GM19395 (cell line): Measurements from ENCODE around the gene TSPAN18.

Experiments used
- ATAC-seq: cut with Tn5 transposase; IDR thresholded peaks from one replicate; pipeline ENCODE4 v1.9.1; 2021; ENCODE audit warnings: mild to moderate bottlenecking, moderate library complexity; ENCODE audit not compliant: unreplicated experiment

TSPAN18 gene

DNA sequence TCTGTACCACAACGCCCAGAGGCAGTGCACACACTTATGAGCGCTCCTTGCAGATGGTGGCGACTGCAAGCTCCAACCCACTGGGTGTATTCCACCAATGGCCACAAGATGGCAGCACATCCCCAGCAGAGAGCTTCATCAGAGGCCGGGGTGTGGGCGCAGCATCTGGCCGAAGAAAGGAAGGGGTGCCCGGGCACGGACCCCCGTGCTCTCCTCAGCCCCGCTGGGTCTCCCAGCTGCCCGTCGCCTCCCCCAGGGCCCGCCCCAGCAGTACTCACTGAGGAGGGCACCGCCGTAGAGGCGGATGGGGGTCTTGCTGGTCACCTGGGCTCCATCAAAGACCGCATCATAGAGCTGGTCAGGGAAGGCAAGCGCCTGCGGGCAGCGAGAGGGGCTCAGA, 209.8 kb downstream of the TSPAN18 start:
- peak; percentile 68 for ATAC-seq

DNA sequence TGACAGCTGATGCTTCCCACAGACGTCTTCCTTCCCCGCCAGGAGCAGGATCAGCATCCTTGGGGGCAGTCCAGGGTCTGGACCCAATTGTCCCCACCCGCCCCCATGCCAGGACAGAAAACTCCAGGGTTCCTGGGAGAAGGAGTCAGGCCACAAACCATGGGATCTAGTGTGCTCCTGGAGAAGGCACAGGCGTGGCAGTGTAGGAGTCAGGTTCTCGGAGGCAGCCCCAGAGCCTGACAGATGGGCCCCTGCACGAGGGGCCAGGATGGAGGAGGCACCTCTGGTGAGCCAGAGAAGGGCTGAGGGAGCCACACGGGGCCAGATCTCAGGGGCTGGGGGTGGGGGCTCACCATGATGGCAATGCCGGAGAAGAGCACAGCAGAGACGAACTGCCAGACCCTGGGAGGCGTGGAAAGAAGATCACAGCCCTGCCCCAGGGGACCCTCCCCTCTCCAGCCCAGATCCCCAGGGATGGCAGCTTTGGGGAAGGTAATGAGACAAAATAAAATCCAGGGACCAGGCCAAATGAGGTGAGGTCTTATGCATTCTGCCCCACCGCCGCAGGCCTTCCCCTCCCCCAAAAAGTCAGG, 210.3 kb downstream of the TSPAN18 start:
- no peak for ATAC-seq

DNA sequence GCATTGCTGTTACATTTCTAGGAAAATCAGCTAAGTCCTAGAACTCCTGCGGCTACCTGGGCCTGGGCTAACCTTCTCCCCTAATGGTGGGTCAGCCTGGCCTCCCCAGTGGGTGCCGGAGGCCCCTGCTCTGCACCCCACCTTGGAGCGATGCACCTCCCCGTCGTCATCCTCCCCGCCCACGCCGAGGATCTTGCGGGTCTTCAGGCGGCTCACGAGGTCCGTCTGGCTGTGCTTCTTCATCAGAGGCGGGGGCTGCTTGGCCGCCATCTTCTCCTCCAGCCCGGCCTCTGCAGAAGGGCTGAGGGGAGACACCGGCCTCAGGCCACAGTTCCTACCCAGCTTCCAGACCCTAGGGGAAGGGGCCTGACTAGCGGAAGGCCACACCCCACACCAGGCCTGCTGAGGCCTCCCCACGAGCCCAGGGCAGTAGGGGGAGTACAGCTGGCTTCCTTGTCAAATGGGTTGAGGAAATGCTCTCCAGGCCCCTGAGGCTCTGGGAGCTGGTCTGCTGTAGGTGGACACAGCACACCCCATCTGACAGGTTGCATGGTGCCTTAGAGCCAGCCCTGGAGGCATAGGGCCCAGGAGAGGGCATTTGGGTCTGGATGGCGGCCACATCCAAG, 211.4 kb downstream of the TSPAN18 start:
- no peak for ATAC-seq

DNA sequence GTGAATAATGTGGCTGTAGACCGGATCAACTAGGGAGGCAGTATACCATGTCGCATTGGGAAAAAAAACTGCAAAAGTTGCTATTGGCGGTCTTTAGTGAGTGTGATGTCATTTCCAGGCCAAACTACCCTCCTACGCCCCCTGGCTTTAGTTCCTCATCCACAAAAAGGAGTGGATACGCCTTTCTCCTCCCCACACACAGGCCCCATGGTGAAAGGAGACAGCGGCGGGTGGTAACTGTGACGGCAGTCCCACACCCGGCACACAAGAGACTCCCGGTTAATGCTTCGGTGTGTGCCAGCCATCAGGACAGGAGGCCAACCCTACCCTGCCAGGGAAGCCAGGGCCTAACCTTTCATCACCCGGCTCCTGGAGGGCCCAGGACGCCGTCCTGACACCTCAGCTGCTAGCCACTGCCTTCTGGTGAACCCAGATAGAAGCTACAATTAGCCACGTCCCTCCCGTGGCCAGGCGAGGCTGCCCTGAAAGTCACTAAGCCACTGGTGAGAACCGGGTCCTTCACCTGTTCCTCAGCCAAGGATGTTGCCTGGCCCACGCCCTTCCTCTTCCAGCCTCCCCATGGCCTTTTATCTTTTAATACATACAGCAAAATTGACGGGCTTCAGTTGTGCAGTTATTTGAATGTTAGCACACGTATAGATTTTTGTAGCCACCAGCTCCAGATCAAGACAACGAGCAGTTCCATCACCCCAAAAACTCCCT, 213.1 kb downstream of the TSPAN18 start:
- ATAC-seq = no peak

DNA sequence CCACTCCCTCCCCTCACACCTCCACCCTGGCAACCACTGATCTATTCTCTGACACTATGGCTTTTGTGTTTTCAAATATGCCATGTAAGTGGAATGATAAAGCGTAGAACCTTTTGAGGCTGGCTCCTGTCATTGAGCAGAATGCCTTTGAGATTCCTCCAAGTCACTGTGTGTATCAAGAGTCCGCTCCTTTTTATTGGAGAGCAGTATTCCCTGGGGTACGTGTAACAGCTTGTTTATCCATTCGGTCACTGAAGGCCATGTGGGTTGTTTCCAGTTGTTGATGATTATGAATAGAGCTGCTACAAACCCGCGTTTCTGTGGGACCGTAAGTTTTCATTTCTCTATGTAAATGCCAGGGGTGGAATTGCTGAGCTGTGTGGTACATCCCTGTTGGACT, 213.6 kb downstream of the TSPAN18 start:
- ATAC-seq = no peak

DNA sequence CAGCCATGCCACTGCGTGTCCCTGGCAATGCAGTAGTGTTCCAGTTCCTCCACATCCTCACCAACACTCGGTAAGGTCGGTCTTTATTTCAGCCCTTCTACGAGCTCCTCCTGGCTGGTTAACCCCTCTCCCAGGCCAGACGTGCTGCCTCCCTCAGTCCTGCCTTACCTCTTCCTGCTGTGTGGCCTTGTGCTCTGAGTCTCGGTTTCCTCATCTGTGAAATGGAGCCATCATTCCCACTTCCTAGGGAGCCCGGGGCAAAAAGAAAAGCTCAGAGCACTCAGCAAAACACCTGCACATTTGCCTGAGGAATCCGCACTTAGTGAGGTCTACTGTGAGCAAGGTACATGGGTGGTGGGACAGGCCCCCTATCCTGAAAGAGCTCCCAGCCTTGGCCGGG, 214.1 kb downstream of the TSPAN18 start:
- no peak for ATAC-seq

DNA sequence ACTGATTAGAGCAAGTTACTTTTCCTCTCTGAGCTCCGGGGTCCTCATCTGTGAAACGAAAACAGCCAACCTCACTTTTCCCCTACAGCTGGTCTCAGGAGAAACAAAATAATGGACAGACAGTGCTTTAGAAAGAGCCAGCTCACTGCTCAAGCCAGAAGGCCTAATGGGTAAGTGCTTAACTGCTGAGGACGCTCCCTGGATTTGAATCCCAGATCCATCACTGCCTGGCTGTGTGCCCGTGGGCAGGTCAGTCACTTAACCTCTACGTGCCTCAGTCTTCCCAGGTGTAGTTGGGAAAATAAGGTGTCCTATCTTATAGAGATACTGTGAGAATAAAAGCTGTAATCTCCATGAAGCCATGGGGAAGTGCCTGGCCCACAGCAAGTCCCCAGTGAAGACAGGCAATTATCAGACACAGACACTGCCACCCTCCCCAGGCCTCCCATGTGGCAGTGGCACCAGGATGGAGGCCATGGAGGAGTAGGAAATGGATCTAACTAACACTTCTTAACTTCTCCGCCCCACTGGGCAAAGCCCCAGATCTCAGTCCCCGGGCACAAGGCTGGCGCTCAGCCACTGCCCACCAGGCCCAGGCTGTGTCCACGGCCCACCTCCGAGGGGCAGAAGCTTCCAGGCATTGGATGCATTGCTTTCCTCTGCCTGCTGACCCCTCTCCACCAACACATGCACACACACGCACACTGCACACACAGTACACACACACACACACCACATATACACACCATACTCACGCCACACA, 214.7 kb downstream of the TSPAN18 start:
- no peak for ATAC-seq

DNA sequence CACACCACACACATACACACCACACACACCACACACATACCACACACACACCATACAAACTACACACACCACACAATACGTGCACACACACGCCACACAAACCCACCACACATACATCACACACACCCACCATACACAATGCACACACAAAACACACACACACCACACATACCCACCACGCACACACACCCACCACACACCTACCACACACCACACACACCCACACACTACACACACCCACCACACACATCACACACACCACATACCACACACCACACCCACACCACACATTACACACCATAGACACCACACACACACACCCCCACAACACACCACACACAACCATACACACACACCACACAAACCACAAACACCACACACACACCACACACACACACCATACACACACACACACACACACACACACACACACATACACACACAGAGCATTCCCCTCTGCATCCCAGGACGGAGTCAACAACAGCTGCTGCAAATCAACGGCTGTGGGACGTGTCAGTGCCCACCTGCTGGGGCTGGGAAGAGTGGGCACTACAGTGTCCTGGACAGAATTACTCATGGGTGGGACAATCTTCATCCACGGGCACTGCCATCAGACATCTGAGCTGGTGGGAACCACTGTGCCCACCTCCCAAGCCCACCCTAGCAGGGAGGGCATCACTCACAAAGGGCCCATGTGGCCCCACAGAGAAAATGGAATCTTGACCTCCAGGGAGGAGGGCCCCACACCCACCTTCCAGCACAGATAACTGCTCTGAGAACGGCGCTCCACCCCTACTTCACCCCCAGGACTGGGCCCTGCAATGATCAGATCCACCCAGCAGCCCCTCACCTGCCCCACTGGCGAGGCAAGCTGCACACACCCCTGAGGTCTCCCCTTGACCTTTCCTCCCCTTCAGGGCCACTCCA, 215.5 kb downstream of the TSPAN18 start:
- no peak for ATAC-seq

DNA sequence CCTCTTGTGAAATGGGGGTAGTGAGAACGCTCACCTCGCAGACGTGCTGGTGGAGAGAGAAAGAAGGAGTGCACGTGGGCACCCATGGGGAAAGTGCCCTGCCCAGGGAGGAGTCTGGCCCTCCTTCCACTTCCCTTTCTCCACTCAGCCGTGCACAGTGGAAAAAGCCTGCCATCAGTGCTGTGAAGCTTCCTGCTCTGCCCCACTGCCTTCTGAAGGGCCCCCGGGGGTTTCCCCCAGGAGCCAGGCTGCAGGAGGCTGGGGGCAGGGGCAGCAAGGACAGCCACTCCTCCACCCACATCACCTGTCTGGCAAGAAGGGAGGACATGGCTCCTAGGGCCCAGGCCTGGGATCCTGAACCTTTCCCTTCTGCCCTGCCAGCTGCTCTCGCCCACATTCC, 216.4 kb downstream of the TSPAN18 start:
- ATAC-seq = no peak

DNA sequence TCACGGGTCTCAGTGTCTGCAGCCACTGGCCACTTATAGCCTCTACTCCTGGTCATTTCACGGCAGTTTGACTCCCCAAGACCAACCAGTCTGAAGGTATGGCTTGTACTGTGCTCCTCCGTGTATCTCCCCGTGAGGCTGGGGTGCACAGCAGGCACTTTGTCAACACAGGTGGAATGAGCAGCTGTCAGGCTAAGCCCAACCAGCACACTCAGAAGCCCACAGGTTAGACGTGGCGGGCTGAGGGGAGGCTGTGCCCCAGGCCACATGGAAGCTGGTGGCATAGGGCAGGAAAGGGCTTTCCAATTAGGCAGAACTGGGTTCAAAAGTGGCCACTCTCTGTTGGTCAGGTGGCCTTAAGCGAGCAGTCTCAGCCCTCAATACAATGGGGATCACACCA, 216.9 kb downstream of the TSPAN18 start:
- no peak for ATAC-seq

DNA sequence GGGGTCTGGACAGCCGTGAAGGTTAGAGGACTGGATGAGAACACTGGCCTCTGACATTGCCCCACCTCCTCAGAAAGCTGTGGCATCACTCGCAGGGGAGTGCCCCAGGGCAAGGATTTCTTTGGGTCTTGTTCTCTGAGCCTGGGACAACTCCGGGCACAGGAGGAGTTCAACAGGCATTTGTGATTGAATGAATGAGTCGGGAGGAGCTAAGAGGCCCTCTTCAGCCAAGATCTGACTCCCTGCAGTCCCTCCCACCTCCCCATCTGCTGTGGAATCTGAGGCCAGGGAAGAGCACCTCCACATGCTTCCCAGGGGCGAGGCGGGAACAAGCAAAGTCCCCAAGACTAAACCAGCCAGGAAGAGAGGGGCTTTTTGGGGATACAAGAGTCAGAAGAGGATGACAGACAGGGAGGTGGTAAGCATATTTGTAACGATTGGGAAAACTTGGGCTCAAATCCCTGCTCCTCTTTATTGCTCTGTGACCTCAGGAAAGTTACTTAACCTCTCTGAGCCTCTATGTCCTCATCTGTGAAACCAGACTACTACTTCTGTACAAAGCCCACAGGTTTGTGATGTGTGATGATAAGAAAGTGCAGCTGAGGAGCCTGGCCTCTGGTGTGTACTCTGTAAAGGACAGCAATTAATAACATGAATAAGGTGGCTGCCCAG, 217.6 kb downstream of the TSPAN18 start:
- no peak for ATAC-seq

DNA sequence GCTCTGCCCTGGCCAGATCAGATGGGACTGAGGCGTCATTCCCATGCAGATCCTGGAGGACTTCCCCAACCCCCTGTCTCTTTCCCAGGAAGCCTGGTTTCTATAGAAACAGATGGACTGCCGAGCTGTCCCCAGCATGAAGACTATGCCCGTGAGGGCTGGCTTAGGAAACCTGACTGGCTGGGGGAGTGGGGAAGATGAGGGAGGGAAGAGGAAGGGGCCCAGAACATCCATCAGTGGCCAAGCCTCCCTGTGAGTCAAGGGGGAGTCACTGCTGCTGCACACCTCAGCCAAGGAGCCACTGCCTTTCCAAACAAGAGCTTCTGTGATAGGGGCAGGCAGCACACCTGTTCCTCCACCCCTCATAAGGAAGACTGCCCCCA, 218.1 kb downstream of the TSPAN18 start:
- no peak for ATAC-seq

DNA sequence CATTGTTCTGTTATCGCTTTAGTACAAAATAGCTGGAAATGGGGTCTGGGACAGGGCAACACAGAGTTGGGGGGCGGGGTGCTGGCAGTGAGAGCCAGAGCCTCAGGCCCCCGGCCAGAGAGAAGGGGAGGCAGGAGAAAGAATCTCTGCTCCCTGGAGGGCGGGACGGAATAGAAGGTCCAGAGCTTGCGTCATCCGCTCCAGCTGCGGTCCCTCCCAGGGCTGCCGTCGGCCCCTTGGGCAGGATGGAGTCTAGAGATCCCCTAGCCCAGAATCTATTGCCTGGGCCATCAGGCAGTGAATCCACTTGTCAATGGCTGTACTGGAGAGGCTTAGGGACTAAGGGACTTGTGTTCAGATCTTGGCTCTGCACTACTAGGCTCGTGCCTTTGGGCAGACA, 218.9 kb downstream of the TSPAN18 start:
- no peak for ATAC-seq

DNA sequence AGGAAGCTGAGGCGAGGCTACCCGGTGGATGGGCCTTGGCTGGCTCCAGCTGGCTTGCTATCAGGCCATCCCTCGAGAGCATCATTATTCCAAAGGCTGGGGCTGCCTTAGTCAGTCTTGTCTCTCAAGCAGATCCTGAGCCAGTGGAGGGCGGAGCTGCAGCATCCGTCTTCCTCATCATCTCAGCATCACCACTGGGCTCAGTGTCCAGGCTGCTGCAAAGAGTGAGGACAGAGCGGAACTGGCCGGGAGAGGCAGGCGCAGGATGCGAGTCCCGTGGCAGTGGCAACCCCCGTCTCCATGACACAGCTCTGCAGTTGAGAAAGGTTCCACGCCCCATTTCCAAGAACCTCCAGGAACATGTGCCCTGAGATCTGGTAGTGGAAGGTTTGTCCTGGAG, 219.5 kb downstream of the TSPAN18 start:
- ATAC-seq = no peak

DNA sequence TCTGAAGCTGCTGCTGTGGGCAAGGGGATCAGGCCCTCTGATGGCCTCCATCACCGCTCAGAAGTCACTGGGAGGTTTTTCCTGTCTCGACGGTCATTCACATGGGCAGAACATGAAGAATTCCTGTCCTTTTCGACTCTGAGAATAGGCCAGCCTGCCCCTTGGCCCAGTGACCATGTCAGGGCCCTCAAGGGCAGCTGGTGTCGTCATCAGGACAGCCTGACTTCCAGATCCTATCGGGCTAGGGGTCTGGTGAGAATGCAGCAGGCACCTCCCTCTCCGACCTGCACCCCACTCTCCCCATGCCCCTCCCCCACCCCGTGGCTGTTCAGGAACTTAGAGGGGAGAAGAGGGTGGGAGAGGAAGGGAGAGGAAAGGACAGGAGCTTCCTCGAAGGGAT, 220.4 kb downstream of the TSPAN18 start:
- ATAC-seq = no peak

DNA sequence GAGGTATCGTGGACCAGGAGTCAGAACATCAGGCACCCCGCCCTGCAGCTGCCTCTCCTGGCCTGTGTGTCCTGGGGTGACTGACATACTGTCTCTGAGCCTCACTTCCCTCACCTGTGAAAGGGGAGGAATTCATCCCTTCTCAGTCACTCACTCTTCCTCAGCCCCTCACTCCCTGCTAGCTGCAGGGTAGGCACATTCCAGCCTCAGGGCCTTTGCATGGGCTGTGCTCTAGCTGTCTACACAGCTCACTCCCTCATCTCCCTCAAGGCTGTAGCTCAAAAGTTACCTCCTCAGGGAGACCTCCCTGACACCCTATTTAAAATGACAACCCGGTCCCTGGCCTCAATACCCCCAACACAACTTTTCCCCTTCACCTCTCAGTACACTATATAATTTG, 221.4 kb downstream of the TSPAN18 start:
- no peak for ATAC-seq

DNA sequence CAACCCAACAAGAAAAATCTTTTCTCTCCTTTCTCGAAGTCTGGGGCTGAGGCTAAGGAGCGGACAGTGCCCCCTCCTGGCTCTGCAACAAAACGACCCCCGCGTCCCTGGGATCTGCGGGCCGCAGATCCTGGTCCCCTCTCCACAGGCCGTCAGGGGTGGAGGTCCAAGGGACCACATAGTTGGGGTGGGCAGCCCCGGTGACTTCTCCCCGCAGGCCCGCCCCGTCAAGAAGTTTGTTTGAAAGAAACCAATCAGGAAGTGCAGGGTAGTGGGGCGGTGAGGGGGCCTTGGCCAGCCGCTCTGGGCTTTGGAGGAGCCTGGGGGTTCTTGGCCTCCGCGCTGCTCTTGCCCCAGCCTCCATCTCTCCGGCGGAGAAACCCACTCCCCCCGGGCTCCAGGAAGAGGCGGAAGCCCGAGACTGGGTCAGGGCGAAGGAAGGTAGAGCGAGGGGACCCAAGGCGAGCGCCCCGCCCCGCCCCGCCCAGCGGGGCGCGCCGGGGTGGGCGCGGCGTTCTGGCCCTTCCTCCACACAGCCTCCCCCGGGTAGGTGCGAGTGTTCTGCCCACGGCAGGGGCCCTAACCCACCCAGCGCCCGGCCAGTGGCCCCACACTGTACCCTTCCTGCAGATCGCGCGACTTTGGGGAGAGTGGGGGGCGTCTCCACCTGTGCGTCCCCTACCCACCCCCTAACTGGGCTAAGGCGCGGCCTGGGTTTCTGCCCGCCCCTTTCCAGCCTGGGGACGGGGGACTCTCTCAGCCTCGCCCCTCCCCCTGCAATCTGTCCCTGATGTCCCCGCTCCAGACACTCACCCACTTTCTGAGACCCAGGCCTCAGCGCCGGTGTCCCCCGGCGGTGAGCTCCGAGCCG, 222.6 kb downstream of the TSPAN18 start:
- ATAC-seq = no peak

DNA sequence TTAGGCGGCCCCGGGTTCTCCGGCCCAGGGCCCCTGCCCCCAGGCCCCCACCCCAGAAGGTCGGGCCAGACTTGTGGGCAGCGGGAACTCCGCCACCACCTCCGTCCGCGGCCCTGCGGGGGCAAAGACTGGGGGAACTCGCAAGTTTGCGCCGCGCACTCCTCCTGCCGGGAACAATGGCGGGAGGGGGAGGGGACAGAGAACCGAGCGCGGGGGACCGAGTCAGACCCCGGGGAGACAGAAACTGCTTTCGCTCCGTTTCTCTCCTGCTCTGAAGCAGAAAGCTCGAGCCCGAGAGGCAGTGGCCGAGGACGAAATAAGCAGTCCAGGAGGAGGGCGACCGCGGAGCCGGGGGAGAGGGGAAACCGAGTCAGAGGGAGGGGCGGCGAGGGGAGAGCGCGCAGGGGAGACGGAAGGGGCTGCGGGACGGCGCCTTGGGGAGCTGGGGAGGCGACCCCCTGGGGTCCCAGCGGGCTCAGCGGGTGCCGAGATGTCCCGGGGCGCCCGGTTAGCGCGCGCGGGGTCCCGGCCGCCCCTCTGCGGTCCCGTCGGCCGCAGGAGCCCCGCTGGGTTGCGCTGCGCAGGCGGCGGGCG, 223.4 kb downstream of the TSPAN18 start:
- no peak for ATAC-seq
